Mesendoderm (in vitro differentiated cells): ENCODE measurements around the gene DMD.

Experiments used
- DNase-seq: peaks from one replicate; pipeline ENCODE4 v3.0.0; 2013
- H2AK5ac ChIP-seq: 2 replicates; pipeline ENCODE4 v1.6.1; 2013; ENCODE audit warnings: low read length, inconsistent platforms
- H2BK120ac ChIP-seq: 2 replicates; pipeline ENCODE4 v1.6.1; 2013; ENCODE audit warnings: low read depth, mild to moderate bottlenecking, low read length, moderate library complexity, mixed read lengths
- H2BK15ac ChIP-seq: replicated peaks from 2 replicates; pipeline ENCODE4 v1.6.1; 2013; ENCODE audit warnings: low read depth, mild to moderate bottlenecking, moderate library complexity
- H2BK5ac ChIP-seq: 2 replicates; pipeline ENCODE4 v1.6.1; 2013; ENCODE audit warnings: low read length, inconsistent platforms
- H3K18ac ChIP-seq: 2 replicates; pipeline ENCODE4 v1.6.1; 2013; ENCODE audit warnings: mild to moderate bottlenecking, low read length, mixed read lengths
- H3K23ac ChIP-seq: one replicate; pipeline ENCODE4 v1.6.1; 2013; ENCODE audit warnings: low read length
- H3K27ac ChIP-seq: 2 replicates; pipeline ENCODE4 v1.5.1; 2013; ENCODE audit warnings: low read depth, mild to moderate bottlenecking, inconsistent platforms, low read length, moderate library complexity
- H3K27me3 ChIP-seq: 2 replicates; pipeline ENCODE4 v1.6.1; 2013; ENCODE audit warnings: low read length, control low read depth, mild to moderate bottlenecking, inconsistent platforms; ENCODE audit not compliant: insufficient read depth, poor library complexity
- H3K36me3 ChIP-seq: 2 replicates; pipeline ENCODE4 v1.6.1; 2013; ENCODE audit warnings: low read length, inconsistent platforms; ENCODE audit not compliant: control insufficient read depth, insufficient read depth
- H3K4ac ChIP-seq: one replicate; pipeline ENCODE4 v1.6.1; 2013; ENCODE audit warnings: low read depth, mild to moderate bottlenecking, low read length, moderate library complexity
- H3K4me1 ChIP-seq: 2 replicates; pipeline ENCODE4 v1.6.1; 2013; ENCODE audit warnings: low read depth, low read length, inconsistent platforms; ENCODE audit not compliant: control insufficient read depth
- H3K4me2 ChIP-seq: 2 replicates; pipeline ENCODE4 v1.6.1; 2013; ENCODE audit warnings: low read length
- H3K4me3 ChIP-seq: 2 replicates; pipeline ENCODE4 v1.5.1; 2013; ENCODE audit warnings: mild to moderate bottlenecking, low read length
- H3K56ac ChIP-seq: one replicate; pipeline ENCODE4 v1.6.1; 2013; ENCODE audit warnings: low read length
- H3K79me1 ChIP-seq: 2 replicates; pipeline ENCODE4 v1.6.1; 2013; ENCODE audit warnings: low read length, inconsistent platforms
- H3K79me2 ChIP-seq: 2 replicates; pipeline ENCODE4 v1.6.1; 2013; ENCODE audit warnings: mild to moderate bottlenecking, low read length; ENCODE audit not compliant: control insufficient read depth, insufficient read depth
- H3K9ac ChIP-seq: 2 replicates; pipeline ENCODE4 v1.6.1; 2013; ENCODE audit warnings: low read length, inconsistent platforms
- H4K5ac ChIP-seq: one replicate; pipeline ENCODE4 v1.6.1; 2013; ENCODE audit warnings: low read length
- H4K8ac ChIP-seq: one replicate; pipeline ENCODE4 v1.6.1; 2013; ENCODE audit warnings: low read depth, mild to moderate bottlenecking, control low read depth, low read length, moderate library complexity
- WGBS: extraction: QIAGEN DNeasy Blood & Tissue Kit; methylation state at CpG from one replicate; pipeline ENCODE4 v1.1.7; 2013; ENCODE audit warnings: low lambda C conversion rate, missing lambda C conversion rate; ENCODE audit not compliant: insufficient coverage; ENCODE audit errors: extremely low coverage; 5-methylcytosine and 5-hydroxymethylcytosine counted together

The DMD gene

DNA sequence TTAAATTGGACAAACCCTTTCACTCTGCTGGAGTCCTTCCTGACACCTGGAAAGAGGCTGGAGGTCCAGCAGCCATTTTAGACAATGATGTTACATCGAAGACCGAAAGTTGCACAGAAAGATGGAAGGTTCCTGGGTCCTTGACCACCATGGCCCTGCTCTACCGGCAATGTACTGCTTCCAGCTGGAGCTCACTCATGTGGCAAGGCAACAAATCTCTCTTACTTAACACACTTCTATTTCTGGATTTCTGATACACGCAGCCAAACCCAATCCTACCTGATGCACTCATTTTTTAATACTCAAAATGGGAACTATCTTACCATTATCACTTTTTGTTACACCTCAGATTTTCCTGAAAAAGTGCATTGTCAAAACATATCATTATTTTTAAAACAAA lies 33.1 kb downstream of the DMD start:
- Histone ChIP-seq H3K4me2 (no peak overlapping the region), H3K27me3 (no peaks in the 10 kb centered on the region), H2BK15ac (no peak overlapping the region)

GRCh38 chrX:33175201-33175600 lies 36.1 kb downstream of the DMD start:
- Histone ChIP-seq H3K27ac (no peak overlapping the region), H2BK120ac (no peak overlapping the region), H4K8ac (no peak overlapping the region), H3K79me1 (no peaks in the 10 kb centered on the region), H3K36me3 (no peaks in the 10 kb centered on the region), H3K9ac (no peak overlapping the region), H3K79me2 (no peaks in the 10 kb centered on the region), H3K56ac (no peak overlapping the region), H3K4ac (no peak overlapping the region), H3K4me3 (no peak overlapping the region), H2AK5ac (no peak overlapping the region), H3K4me2 (no peak overlapping the region), H3K4me1 (no peaks in the 10 kb centered on the region), H3K23ac (no peak overlapping the region), H3K18ac (no peak overlapping the region), H2BK15ac (no peak overlapping the region), H4K5ac (no peak overlapping the region), H2BK5ac (no peak overlapping the region), H3K27me3 (no peaks in the 10 kb centered on the region)
- DNase-seq = no peak
- WGBS = no CpG with 5 or more reads among the region's 1 CpG

More for the DNA sequence above, 33.1 kb downstream of the DMD start:
- H3K18ac ChIP-seq = no peak overlapping the region
- no peak overlapping the region for H2AK5ac ChIP-seq
- no peak overlapping the region for H2BK120ac ChIP-seq
- H3K9ac ChIP-seq = no peak overlapping the region
- no peak overlapping the region for H3K4me3 ChIP-seq
- no peaks in the 10 kb centered on the region for H3K79me1 ChIP-seq
- H3K4me1 ChIP-seq = no peaks in the 10 kb centered on the region
- no peak overlapping the region for H4K8ac ChIP-seq
- no peak overlapping the region for H2BK5ac ChIP-seq
- H3K56ac ChIP-seq = no peak overlapping the region
- DNase-seq = no peak
- no peaks in the 10 kb centered on the region for H3K79me2 ChIP-seq
- H3K4ac ChIP-seq = no peak overlapping the region
- H3K23ac ChIP-seq = no peak overlapping the region
- H3K27ac ChIP-seq = no peak overlapping the region
- H3K36me3 ChIP-seq = no peaks in the 10 kb centered on the region
- no peak overlapping the region for H4K5ac ChIP-seq
- no CpG with 5 or more reads among the region's 4 CpGs for WGBS

DNA sequence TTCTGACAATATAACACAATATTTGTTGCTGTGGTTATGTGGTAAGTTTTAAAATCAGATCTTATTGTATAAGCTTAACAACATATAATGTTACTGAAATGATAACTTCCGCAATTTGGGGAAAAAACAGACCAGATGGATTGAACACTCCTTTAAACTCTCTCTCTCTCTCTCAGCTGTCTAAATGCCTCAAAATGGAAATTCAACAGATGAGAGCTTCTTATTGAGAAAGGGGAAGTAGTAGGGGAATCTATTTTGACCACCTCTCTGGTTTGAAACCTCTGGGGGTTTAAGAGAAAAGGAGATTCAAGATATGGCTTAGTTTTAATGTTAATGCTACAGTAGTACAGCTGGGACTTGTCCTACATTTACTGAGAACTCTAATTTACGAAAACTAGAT lies 40.3 kb downstream of the DMD start:
- H3K4ac ChIP-seq = no peak overlapping the region
- no peak for DNase-seq
- H3K9ac ChIP-seq = no peak overlapping the region
- H3K4me3 ChIP-seq = no peak overlapping the region
- no peak overlapping the region for H3K4me2 ChIP-seq
- H2BK5ac ChIP-seq = no peak overlapping the region
- H3K56ac ChIP-seq = no peak overlapping the region
- no peaks in the 10 kb centered on the region for H3K79me1 ChIP-seq
- no peaks in the 10 kb centered on the region for H3K27me3 ChIP-seq
- no peak overlapping the region for H4K8ac ChIP-seq
- no peak overlapping the region for H4K5ac ChIP-seq
- no peak overlapping the region for H2AK5ac ChIP-seq
- no CpG with 5 or more reads among the region's 2 CpGs for WGBS
- no peaks in the 10 kb centered on the region for H3K79me2 ChIP-seq
- no peaks in the 10 kb centered on the region for H3K36me3 ChIP-seq
- H3K23ac ChIP-seq = no peak overlapping the region
- no peak overlapping the region for H2BK15ac ChIP-seq
- H2BK120ac ChIP-seq = no peak overlapping the region
- no peak overlapping the region for H3K27ac ChIP-seq
- no peaks in the 10 kb centered on the region for H3K4me1 ChIP-seq
- no peak overlapping the region for H3K18ac ChIP-seq

- H3K9ac ChIP-seq = no peak overlapping the region
- no peak overlapping the region for H4K5ac ChIP-seq
- no peak overlapping the region for H3K4me2 ChIP-seq
- H3K79me2 ChIP-seq = no peaks in the 10 kb centered on the region
- H3K56ac ChIP-seq = no peak overlapping the region
- H3K4ac ChIP-seq = no peak overlapping the region
- H3K23ac ChIP-seq = no peak overlapping the region
- no peak overlapping the region for H2BK15ac ChIP-seq
- H2BK5ac ChIP-seq = no peak overlapping the region
- DNase-seq = no peak
- H2BK120ac ChIP-seq = no peak overlapping the region
- no peak overlapping the region for H4K8ac ChIP-seq
- H3K27ac ChIP-seq = no peak overlapping the region
- H3K4me3 ChIP-seq = no peak overlapping the region
- no peaks in the 10 kb centered on the region for H3K36me3 ChIP-seq
- H2AK5ac ChIP-seq = no peak overlapping the region
- no peaks in the 10 kb centered on the region for H3K4me1 ChIP-seq
- H3K27me3 ChIP-seq = no peaks in the 10 kb centered on the region
- H3K18ac ChIP-seq = no peak overlapping the region
- H3K79me1 ChIP-seq = no peaks in the 10 kb centered on the region
These were observed 49.5 kb downstream of the DMD start for GRCh38 chrX:33161829-33162228.

DNA sequence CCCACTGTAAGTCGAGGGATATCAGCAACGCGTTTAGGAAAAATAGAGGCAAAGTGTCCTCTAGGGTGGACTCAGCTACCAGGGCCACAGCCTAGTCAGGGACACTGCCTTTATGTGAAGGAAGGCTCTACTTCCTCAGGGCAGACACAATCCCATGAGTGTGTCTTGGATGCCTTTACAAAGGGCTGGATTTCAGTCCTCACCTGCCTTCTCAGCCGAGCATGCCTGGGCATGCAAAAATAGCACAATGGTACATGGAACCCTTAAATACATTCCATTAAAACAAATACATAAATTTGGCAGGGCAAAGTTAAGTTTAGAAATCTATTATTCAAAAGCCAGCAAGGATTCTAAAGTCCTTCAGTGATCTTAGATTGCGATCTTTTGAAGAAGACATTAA lies 51.1 kb downstream of the DMD start:
- Histone ChIP-seq H3K4me1 (no peaks in the 10 kb centered on the region), H3K79me2 (no peaks in the 10 kb centered on the region), H3K36me3 (no peaks in the 10 kb centered on the region), H3K4me3 (no peak overlapping the region), H2BK5ac (no peak overlapping the region), H3K79me1 (no peaks in the 10 kb centered on the region), H3K27ac (no peak overlapping the region), H3K9ac (no peak overlapping the region), H3K18ac (no peak overlapping the region), H4K8ac (no peak overlapping the region), H2BK120ac (no peak overlapping the region), H3K56ac (no peak overlapping the region), H3K4me2 (no peak overlapping the region), H2AK5ac (no peak overlapping the region), H3K23ac (no peak overlapping the region), H4K5ac (no peak overlapping the region), H3K4ac (peak overlapping the region; percentile 36), H3K27me3 (no peaks in the 10 kb centered on the region), H2BK15ac (no peak overlapping the region)
- WGBS = no CpG with 5 or more reads among the region's 5 CpGs
- no peak for DNase-seq

DNA sequence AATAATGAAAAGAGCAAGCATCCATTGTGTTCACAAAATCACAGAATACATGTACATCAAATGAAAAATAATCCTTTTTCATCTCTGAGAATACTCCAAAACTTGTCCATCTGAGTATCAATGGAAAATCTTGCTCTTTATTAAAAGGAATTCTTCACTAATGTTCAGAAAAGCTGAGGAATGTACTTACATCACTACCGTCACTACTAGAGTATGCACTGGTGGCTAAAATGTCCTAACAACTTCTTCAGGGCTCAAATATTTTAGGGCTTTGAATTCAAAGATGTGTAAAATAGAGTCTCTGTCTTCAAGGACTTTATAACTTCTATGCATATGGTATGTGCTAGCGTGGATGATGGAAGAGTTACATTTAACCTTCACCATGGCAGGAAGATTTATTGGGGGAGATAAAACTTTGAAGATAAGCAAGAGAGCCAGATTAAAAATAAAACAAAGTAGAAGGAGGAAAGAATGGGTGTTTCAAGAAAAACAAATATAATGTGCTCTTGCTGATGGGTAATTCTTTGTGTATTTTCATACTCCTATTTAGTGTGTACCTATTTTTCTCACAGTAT lies 55.1 kb downstream of the DMD start:
- Histone ChIP-seq H2AK5ac (no peak overlapping the region), H2BK5ac (no peak overlapping the region), H3K56ac (no peak overlapping the region), H3K79me1 (no peaks in the 10 kb centered on the region), H2BK120ac (no peak overlapping the region), H3K79me2 (no peaks in the 10 kb centered on the region), H3K4ac (no peak overlapping the region), H3K4me2 (no peak overlapping the region), H3K27me3 (no peaks in the 10 kb centered on the region), H2BK15ac (no peak overlapping the region), H4K8ac (no peak overlapping the region), H3K27ac (no peak overlapping the region), H3K23ac (no peak overlapping the region), H4K5ac (no peak overlapping the region), H3K4me1 (no peaks in the 10 kb centered on the region), H3K36me3 (no peaks in the 10 kb centered on the region), H3K18ac (no peak overlapping the region), H3K4me3 (no peak overlapping the region), H3K9ac (no peak overlapping the region)
- WGBS = no CpG with 5 or more reads among the region's 2 CpGs
- DNase-seq = no peak
